Cardiac muscle cell (in vitro differentiated cells and primary cell): ENCODE measurements around the gene ANKRD28. TPM values are rescaled to one million over a fixed set of nuclear protein-coding genes. Genes with fewer than 3 reads are reported as not detected.

Experiments used
- DNase-seq, 2 donors: peaks; one replicate each; pipeline versions ENCODE4 v3.0.0 to v3.0.0-alpha.2; 2010 to 2017; ENCODE audit warnings: low read depth in 1 of 2, low spot score in 1 of 2
- H3K27ac ChIP-seq: fragments of 200-600 bp; sonication (generic); 2 replicates; pipeline ENCODE4 v1.5.1; 2016
- H3K27me3 ChIP-seq: fragments of 200-600 bp; sonication (generic); 2 replicates; pipeline ENCODE4 v1.6.0; 2016; ENCODE audit warnings: control low read depth
- H3K36me3 ChIP-seq: fragments of 200-600 bp; sonication (generic); 2 replicates; pipeline ENCODE4 v1.5.1; 2016; ENCODE audit warnings: control low read depth
- H3K4me1 ChIP-seq: fragments of 200-600 bp; sonication (generic); 2 replicates; pipeline ENCODE4 v1.8.1; 2017; ENCODE audit warnings: low read depth, mild to moderate bottlenecking, mixed run types
- H3K4me3 ChIP-seq: fragments of 200-600 bp; sonication (generic); 2 replicates; pipeline ENCODE4 v1.5.1; 2016; ENCODE audit warnings: mild to moderate bottlenecking
- H3K9me3 ChIP-seq: fragments of 200-600 bp; sonication (generic); 2 replicates; pipeline ENCODE4 v1.5.1; 2017; ENCODE audit warnings: low read depth, mild to moderate bottlenecking, control low read depth
- polyA plus RNA-seq: library from polyadenylated mRNA; unstranded; fragments of >200 nt; fragmentation: Nextera tagmentation; extraction: Ambion mirVana; gene quantifications from 2 replicates; pipeline ENCODE4 v1.2.1, GENCODE V29; 2016
- total RNA-seq: library from RNA; depleted of rRNA; stranded (reverse); fragments of >200 nt; gene quantifications from 2 replicates; pipeline ENCODE4 v1.2.3, GENCODE V29; 2016
- TF ChIP-seq, protein P1 (sequence below): IDR thresholded peaks from 2 replicates; pipeline ENCODE4 v1.5.1; 2012; ENCODE audit warnings: low read depth, mild to moderate bottlenecking, low read length

The ANKRD28 gene
- total and polyA plus RNA-seq, 2 experiments from 2014 or later = 9.7 to 20.8 TPM

DNA sequence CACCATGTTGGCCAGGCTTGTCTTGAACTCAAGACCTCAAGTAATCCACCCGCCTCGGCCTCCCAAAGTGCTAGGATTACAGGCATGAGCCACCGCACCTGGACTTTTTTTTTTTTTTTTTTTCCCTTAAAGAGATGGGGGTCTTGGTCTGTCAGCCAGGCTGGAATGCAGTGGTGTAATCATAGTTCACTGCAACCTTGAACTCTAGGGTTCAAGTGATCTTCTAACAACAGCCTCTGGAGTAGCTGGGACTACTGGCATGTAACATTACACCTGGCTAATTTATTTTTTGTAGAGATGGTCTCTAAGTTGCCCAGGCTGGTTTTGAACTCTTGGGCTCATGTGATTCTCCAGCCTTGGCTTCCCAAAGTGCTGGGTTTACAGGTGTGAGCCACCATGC is 81.6 kb downstream of the ANKRD28 start:
- Histone ChIP-seq H3K4me1 (peaks cover 11% of the 10 kb centered on the region), H3K27ac (no peak overlapping the region), H3K36me3 (peaks cover 4% of the 10 kb centered on the region), H3K27me3 (peaks cover 53% of the 10 kb centered on the region), H3K4me3 (no peak overlapping the region), H3K9me3 (no peaks in the 10 kb centered on the region)
- DNase-seq = no peak
- TF ChIP-seq, protein P1, sequence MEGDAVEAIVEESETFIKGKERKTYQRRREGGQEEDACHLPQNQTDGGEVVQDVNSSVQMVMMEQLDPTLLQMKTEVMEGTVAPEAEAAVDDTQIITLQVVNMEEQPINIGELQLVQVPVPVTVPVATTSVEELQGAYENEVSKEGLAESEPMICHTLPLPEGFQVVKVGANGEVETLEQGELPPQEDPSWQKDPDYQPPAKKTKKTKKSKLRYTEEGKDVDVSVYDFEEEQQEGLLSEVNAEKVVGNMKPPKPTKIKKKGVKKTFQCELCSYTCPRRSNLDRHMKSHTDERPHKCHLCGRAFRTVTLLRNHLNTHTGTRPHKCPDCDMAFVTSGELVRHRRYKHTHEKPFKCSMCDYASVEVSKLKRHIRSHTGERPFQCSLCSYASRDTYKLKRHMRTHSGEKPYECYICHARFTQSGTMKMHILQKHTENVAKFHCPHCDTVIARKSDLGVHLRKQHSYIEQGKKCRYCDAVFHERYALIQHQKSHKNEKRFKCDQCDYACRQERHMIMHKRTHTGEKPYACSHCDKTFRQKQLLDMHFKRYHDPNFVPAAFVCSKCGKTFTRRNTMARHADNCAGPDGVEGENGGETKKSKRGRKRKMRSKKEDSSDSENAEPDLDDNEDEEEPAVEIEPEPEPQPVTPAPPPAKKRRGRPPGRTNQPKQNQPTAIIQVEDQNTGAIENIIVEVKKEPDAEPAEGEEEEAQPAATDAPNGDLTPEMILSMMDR = no peak

DNA sequence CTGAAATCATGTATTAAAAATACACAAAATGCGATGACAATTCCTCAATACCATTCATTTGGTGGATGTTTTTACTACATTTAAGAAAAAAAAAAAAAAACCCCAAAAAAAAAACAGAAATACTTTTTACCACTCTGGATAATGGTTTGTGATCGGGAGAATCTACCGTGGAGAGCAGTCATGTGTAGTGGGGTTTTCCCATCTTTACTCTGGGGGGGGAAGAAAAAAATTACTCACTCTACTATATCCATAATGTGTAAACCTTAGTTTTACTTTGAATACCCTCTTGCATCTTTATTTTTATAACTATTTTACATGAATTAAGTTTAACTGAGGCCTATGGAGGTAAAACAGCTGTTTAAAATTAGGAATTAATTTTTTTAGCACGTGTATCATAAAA is 83.3 kb downstream of the ANKRD28 start:
- Histone ChIP-seq H3K4me1 (peaks cover 11% of the 10 kb centered on the region), H3K36me3 (no peaks in the 10 kb centered on the region), H3K27ac (no peak overlapping the region), H3K4me3 (no peak overlapping the region), H3K9me3 (no peaks in the 10 kb centered on the region), H3K27me3 (peaks cover 70% of the 10 kb centered on the region)
- TF ChIP-seq, protein P1 = no peak
- DNase-seq = no peak

DNA sequence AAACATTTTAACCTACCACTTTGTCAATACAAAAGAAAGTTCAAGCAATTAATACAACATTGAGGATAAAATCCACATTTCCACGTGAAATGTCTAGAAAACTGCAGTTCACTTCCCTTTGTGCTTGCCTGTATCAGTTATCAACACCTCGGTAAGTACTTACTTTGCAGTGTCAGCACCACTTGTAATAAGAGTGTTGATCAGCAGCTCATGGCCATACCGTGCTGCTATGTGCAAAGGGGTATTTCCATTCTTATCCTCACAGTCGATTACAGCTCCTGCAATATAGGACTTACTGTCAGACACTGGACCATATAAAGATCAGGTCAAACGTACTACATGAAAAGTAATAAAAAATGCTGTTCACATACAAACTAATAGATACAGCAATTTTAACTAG is 84.4 kb downstream of the ANKRD28 start:
- H3K27ac ChIP-seq = no peak overlapping the region
- peaks cover 76% of the 10 kb centered on the region for H3K27me3 ChIP-seq
- H3K9me3 ChIP-seq = no peaks in the 10 kb centered on the region
- TF ChIP-seq, protein P1 = no peak
- DNase-seq = peak; percentile 10 to 80
- no peaks in the 10 kb centered on the region for H3K36me3 ChIP-seq
- H3K4me1 ChIP-seq = peaks cover 11% of the 10 kb centered on the region
- no peak overlapping the region for H3K4me3 ChIP-seq

DNA sequence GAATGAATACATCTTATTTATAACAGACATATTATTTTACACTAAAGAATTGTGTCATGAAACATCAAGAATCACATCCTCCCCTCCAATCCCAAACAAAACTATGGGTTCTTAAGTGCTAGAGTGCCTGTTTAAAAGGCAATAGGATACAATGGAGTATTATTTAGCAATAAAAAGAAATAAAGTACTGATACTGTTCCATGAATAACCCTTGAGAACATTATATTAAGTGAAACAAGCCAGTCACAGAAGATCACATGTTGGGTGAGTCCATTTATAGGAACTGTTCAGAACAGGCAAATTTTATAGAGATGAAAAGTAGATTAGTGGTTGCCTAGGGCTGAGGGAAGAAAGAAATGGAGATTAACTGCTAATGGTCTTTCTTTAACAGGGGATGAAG is 86.5 kb downstream of the ANKRD28 start:
- Histone ChIP-seq H3K9me3 (no peaks in the 10 kb centered on the region), H3K4me3 (no peak overlapping the region), H3K27me3 (peaks cover 65% of the 10 kb centered on the region), H3K27ac (no peak overlapping the region), H3K4me1 (peaks cover 11% of the 10 kb centered on the region), H3K36me3 (peaks cover 4% of the 10 kb centered on the region)
- no peak for DNase-seq
- TF ChIP-seq, protein P1 = no peak

DNA sequence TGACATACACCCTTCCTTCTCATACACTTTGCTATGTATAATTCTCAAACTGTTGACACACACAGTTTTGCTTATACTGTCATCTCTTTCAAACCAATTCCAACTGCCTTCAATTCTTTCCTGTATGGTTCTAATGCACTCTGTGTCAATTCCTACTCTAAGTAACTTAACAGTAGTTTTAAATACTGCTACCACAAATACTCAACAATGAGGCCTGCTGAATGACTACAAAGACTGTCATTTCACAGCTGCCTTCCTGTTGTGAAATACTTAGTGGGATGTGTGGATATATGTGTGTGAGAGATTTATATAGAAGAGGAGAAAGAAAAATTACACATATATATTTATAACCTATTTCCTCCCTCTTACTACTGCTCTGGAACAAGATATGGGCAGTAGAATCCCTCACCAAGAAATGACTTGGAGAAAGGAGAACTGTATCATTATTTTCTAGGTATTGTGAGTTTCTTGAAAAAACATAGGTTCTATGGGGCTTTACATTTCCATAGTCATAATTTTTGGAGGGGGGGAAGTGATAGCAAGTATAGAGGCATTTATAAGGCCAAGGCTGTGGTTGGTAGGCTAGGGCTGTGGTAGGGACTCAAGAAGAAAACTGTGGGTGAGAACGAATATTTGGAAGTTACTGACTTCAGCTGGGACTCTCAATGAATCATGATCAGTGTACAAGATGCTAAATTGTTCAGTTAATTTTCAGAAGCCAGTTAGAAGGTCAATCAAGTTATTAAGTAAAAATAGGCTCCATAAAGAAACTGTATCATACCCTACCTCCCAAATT is 88.7 kb downstream of the ANKRD28 start:
- H3K4me1 ChIP-seq = peaks cover 11% of the 10 kb centered on the region
- no peak overlapping the region for H3K27ac ChIP-seq
- no peak overlapping the region for H3K4me3 ChIP-seq
- DNase-seq = peak in 1 of 2 donors; percentile 77
- no peaks in the 10 kb centered on the region for H3K9me3 ChIP-seq
- TF ChIP-seq, protein P1 = no peak
- H3K27me3 ChIP-seq = peaks cover 46% of the 10 kb centered on the region
- H3K36me3 ChIP-seq = peaks cover 5% of the 10 kb centered on the region
